ENCODE data around the gene PMS2. TPM values are rescaled to one million over a fixed set of nuclear protein-coding genes. Genes with fewer than 3 reads are reported as not detected.
"Not testable (repeated sequence)": the region's sequence is repeated elsewhere in the genome, so short reads cannot be mapped to it uniquely, and the experiment has no call there.

PMS2 gene, protein sequence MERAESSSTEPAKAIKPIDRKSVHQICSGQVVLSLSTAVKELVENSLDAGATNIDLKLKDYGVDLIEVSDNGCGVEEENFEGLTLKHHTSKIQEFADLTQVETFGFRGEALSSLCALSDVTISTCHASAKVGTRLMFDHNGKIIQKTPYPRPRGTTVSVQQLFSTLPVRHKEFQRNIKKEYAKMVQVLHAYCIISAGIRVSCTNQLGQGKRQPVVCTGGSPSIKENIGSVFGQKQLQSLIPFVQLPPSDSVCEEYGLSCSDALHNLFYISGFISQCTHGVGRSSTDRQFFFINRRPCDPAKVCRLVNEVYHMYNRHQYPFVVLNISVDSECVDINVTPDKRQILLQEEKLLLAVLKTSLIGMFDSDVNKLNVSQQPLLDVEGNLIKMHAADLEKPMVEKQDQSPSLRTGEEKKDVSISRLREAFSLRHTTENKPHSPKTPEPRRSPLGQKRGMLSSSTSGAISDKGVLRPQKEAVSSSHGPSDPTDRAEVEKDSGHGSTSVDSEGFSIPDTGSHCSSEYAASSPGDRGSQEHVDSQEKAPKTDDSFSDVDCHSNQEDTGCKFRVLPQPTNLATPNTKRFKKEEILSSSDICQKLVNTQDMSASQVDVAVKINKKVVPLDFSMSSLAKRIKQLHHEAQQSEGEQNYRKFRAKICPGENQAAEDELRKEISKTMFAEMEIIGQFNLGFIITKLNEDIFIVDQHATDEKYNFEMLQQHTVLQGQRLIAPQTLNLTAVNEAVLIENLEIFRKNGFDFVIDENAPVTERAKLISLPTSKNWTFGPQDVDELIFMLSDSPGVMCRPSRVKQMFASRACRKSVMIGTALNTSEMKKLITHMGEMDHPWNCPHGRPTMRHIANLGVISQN
- total RNA-seq = 10 to 100 TPM; 13.0 to 16.5 (median 14.4) TPM

GRCh38 chr7:6008668-6009611 lies at the start of gene PMS2, which contains the start of gene AIMP2:
Gene PMS2 (minus strand): TSS chr7:6009049. CDS start chr7:6009019, 30 bp downstream.
Gene AIMP2 (plus strand): TSS chr7:6009272. CDS start chr7:6009364, 92 bp downstream.
- H3K27me3 ChIP-seq = no peaks in the 10 kb centered on the region
- peak; percentile 97 for DNase-seq (ENCODE audit: low spot score in 2 of 2)
- peak within 1 kb of the TSS; percentile 63 to 95 (median 65) for H3K4me3 ChIP-seq
- TF ChIP-seq POLR2A (IDR thresholded peaks at IDR 0.05) = peak; percentile 40
- TF ChIP-seq POLR2AphosphoS5 (IDR thresholded peaks at IDR 0.05) = peak; percentile 63 to 83 (median 80)
- TF ChIP-seq, protein P1, sequence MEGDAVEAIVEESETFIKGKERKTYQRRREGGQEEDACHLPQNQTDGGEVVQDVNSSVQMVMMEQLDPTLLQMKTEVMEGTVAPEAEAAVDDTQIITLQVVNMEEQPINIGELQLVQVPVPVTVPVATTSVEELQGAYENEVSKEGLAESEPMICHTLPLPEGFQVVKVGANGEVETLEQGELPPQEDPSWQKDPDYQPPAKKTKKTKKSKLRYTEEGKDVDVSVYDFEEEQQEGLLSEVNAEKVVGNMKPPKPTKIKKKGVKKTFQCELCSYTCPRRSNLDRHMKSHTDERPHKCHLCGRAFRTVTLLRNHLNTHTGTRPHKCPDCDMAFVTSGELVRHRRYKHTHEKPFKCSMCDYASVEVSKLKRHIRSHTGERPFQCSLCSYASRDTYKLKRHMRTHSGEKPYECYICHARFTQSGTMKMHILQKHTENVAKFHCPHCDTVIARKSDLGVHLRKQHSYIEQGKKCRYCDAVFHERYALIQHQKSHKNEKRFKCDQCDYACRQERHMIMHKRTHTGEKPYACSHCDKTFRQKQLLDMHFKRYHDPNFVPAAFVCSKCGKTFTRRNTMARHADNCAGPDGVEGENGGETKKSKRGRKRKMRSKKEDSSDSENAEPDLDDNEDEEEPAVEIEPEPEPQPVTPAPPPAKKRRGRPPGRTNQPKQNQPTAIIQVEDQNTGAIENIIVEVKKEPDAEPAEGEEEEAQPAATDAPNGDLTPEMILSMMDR (IDR thresholded peaks at IDR 0.05) = no peak
- intact Hi-C loops (cut with DNase I; ENCODE audit: low total_unique reads) = no loop called here
- no peaks in the 10 kb centered on the region for H3K9me3 ChIP-seq
- H3K36me3 ChIP-seq = no peaks in the 10 kb centered on the region
- no peaks in the 10 kb centered on the region for H3K4me1 ChIP-seq
- H3K27ac ChIP-seq = peak within 1 kb of the TSS; percentile 85 to 96

DNA sequence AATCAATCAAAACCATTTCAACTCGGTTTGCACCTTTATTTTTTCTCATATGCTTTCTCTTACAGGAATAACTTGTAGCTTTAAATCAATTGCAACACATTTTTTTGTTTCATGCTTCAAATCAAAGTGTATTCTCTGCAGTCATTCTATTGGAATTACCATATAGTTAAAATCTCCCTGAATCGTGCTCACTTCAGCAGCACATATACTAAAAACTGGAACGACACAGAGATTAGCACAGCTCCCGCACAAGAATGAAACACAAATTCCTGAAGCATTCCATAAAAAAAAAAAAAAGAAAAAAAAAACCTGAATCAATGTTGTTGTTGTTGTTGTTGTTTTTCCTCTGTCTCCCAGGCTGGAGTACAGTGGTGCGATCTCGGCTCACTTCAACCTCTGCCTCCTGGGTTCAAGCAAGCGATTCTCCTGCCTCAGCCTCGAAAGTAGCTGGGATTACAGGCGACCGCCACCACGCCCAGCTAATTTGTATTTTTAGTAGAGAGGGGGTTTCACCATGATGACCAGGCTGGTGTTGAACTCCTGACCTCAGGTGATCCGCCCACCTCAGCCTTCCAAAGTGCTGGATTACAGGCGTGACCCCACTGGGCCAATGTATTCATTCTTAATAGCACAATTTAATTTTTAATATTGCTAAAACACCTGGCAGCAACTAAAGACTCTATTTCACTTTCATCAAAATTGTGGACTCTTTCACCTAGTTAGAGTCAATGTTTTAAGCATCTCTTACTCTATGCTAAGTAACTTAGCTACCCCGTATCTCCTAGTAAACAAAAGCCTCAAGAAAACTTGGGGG lies 48.7 kb upstream of the PMS2 start:
- no peaks in the 10 kb centered on the region for H3K36me3 ChIP-seq
- H3K9me3 ChIP-seq = no peaks in the 10 kb centered on the region
- intact Hi-C loops (cut with DNase I; ENCODE audit: low total_unique reads) = no loop called here
- no peaks in the 10 kb centered on the region for H3K4me1 ChIP-seq
- no peak for DNase-seq (ENCODE audit: low spot score in 2 of 2)
- no peak for TF ChIP-seq POLR2AphosphoS5 (IDR thresholded peaks at IDR 0.05)
- TF ChIP-seq, protein P1 (IDR thresholded peaks at IDR 0.05) = no peak
- TF ChIP-seq POLR2A (IDR thresholded peaks at IDR 0.05) = no peak
- peak overlapping the region in 1 of 2 donors; percentile 25 for H3K27ac ChIP-seq
- no peaks in the 10 kb centered on the region for H3K27me3 ChIP-seq
- H3K4me3 ChIP-seq = peak overlapping the region in 2 of 3 donors; percentile 88 to 97

DNA sequence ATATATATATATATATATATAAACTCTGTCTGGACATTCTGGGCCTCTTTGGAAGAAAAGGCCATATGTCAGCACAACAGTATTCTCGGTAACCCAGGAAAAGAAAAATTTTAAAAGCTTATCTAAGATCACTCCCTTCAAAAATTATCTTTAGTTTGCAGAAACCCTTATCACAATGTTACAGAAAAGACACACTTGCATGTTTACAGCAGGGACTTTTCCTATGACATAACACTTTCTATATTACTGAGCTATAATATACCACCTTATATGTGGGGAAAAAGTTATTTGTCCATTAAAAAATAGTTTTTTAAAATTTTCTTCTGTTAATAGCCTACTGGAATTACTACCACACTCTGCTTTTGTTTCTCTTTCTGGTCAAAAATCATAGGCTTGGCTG lies 47.8 kb upstream of the PMS2 start:
- intact Hi-C loops (cut with DNase I; ENCODE audit: low total_unique reads) = no loop called here
- no peaks in the 10 kb centered on the region for H3K36me3 ChIP-seq
- DNase-seq (ENCODE audit: low spot score in 2 of 2) = no peak
- no peaks in the 10 kb centered on the region for H3K27me3 ChIP-seq
- TF ChIP-seq POLR2AphosphoS5 (IDR thresholded peaks at IDR 0.05) (no peak), POLR2A (IDR thresholded peaks at IDR 0.05) (no peak)
- TF ChIP-seq, protein P1 (IDR thresholded peaks at IDR 0.05) = no peak
- no peaks in the 10 kb centered on the region for H3K9me3 ChIP-seq
- no peak overlapping the region for H3K4me3 ChIP-seq
- no peak overlapping the region for H3K27ac ChIP-seq
- no peaks in the 10 kb centered on the region for H3K4me1 ChIP-seq

GRCh38 chr7:6051185-6051584 lies 42.3 kb upstream of the PMS2 start:
- H3K36me3 ChIP-seq; H3K27ac ChIP-seq; H3K9me3 ChIP-seq; H3K27me3 ChIP-seq; DNase-seq (ENCODE audit: low spot score in 2 of 2); intact Hi-C loops (cut with DNase I; ENCODE audit: low total_unique reads); H3K4me1 ChIP-seq; H3K4me3 ChIP-seq: not testable (repeated sequence)

All from breast epithelium (tissue), 4 donors.